GM12892 (cell line): ENCODE data around the gene AKR1E2.

Experiments used
- POLR2A ChIP-seq: IDR thresholded peaks from 2 replicates; pipeline ENCODE4 v1.6.1; 2011; ENCODE audit warnings: low read depth, low read length, control low read depth
- POLR2AphosphoS5 ChIP-seq: IDR thresholded peaks from 2 replicates; pipeline ENCODE4 v1.6.1; 2011; ENCODE audit warnings: low read depth, low read length, control low read depth
- TAF1 ChIP-seq: IDR thresholded peaks from 2 replicates; pipeline ENCODE4 v1.6.1; 2011; ENCODE audit warnings: low read depth, mild to moderate bottlenecking, control low read depth, low read length, borderline replicate concordance

- TF ChIP-seq POLR2AphosphoS5 (no peak), POLR2A (no peak), TAF1 (no peak)
These were observed 22.2 kb upstream of the AKR1E2 start for GRCh38 chr10:4803822-4804221.
